Measurements from ENCODE around the gene RNASE7.

- TF ChIP-seq, protein P1, sequence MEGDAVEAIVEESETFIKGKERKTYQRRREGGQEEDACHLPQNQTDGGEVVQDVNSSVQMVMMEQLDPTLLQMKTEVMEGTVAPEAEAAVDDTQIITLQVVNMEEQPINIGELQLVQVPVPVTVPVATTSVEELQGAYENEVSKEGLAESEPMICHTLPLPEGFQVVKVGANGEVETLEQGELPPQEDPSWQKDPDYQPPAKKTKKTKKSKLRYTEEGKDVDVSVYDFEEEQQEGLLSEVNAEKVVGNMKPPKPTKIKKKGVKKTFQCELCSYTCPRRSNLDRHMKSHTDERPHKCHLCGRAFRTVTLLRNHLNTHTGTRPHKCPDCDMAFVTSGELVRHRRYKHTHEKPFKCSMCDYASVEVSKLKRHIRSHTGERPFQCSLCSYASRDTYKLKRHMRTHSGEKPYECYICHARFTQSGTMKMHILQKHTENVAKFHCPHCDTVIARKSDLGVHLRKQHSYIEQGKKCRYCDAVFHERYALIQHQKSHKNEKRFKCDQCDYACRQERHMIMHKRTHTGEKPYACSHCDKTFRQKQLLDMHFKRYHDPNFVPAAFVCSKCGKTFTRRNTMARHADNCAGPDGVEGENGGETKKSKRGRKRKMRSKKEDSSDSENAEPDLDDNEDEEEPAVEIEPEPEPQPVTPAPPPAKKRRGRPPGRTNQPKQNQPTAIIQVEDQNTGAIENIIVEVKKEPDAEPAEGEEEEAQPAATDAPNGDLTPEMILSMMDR (IDR thresholded peaks at IDR 0.05; ENCODE audit: insufficient read depth, low read depth, low read length): no peak
- TF ChIP-seq EZH2 (IDR thresholded peaks at IDR 0.05; ENCODE audit: insufficient read depth, low read length): no peak
Observed at GRCh38 chr14:21054123-21054767, 12.1 kb downstream of the RNASE7 start.

Data from astrocyte (in vitro differentiated cells and primary cell).